Caki2 (cell line): ENCODE data around the gene KNCN. TPM values are rescaled to one million over a fixed set of nuclear protein-coding genes. Genes with fewer than 3 reads are reported as not detected.

Experiments used
- total RNA-seq: library from RNA; depleted of rRNA; stranded (reverse); fragments of >200 nt; shearing (Covaris generic); gene quantifications from 2 replicates; pipeline ENCODE4 v1.2.3, GENCODE V29; 2014; ENCODE audit warnings: low replicate concordance; rRNA removed

The KNCN gene
- total RNA-seq, 1 experiment from 2014 or later = not detected

Other genes starting within 250 kb of the KNCN start
- 81.7 and 88.1 TPM in 2 replicates for gene LRRC41, start 248.0 kb downstream of the KNCN start, total RNA-seq
- 458 and 554 TPM in 2 replicates for gene UQCRH, start 247.9 kb downstream of the KNCN start, total RNA-seq
- 19.4 and 31.3 TPM in 2 replicates for gene NSUN4, start 210.8 kb downstream of the KNCN start, total RNA-seq
- 10.9 and 22.5 TPM in 2 replicates for gene FAAH, start 157.3 kb downstream of the KNCN start, total RNA-seq
- not detected in 2 replicates for gene DMBX1, start 61.8 kb downstream of the KNCN start, total RNA-seq
- 25.7 and 37.5 TPM in 2 replicates for gene MKNK1, start 52.6 kb upstream of the KNCN start, total RNA-seq
- gene MOB3C, start 65.2 kb upstream of the KNCN start, total RNA-seq = 17.7 and 33.9 TPM in 2 replicates
- gene ATPAF1, start 116.7 kb upstream of the KNCN start, total RNA-seq = 85.1 and 98.8 TPM in 2 replicates
- gene TEX38, start 120.2 kb upstream of the KNCN start, total RNA-seq = not detected in 2 replicates
- gene EFCAB14, start 167.5 kb upstream of the KNCN start, total RNA-seq = 34.5 and 60.9 TPM in 2 replicates
- not detected in 2 replicates for gene CYP4B1, start 247.4 kb upstream of the KNCN start, total RNA-seq